DND-41 (cell line): ENCODE data around the gene RAB35.

ENCODE experiments used
- ATAC-seq: fragments of 200-7000 bp; cut with Tn5 transposase; 3 replicates; pipeline ENCODE4 v1.9.1; 2021; ENCODE audit warnings: low read depth; ENCODE audit not compliant: insufficient read depth
- DNase-seq: peaks from one replicate; pipeline ENCODE4 v3.0.0-alpha.2; 2020
- H2AFZ ChIP-seq: 2 replicates; pipeline ENCODE4 v1.6.0; 2012; ENCODE audit warnings: low read depth, low read length
- H3K27ac ChIP-seq: 2 replicates; pipeline ENCODE4 v1.5.1; 2012; ENCODE audit warnings: low read length, inconsistent platforms
- H3K27me3 ChIP-seq: fragments of 200-600 bp; sonication (generic); 2 replicates; pipeline ENCODE4 v1.6.0; 2012; ENCODE audit warnings: low read length, mild to moderate bottlenecking, inconsistent platforms; ENCODE audit not compliant: insufficient read depth, poor library complexity
- H3K36me3 ChIP-seq: 2 replicates; pipeline ENCODE4 v1.5.1; 2012; ENCODE audit warnings: low read length, inconsistent platforms; ENCODE audit not compliant: insufficient read depth
- H3K4me1 ChIP-seq: 2 replicates; pipeline ENCODE4 v1.5.1; 2012; ENCODE audit warnings: mild to moderate bottlenecking, low read length; ENCODE audit not compliant: insufficient read depth
- H3K4me2 ChIP-seq: 2 replicates; pipeline ENCODE4 v1.6.0; 2012; ENCODE audit warnings: mild to moderate bottlenecking, moderate library complexity, low read length, inconsistent platforms; ENCODE audit not compliant: insufficient read depth
- H3K4me3 ChIP-seq, 2 experiments: fragments of 200-600 bp in 1 of 2; shearing (Covaris generic) in 1 of 2; 2 replicates each; pipeline ENCODE4 v1.5.1; 2012 to 2016; ENCODE audit warnings: inconsistent platforms in 2 of 2, low read length in 2 of 2, mild to moderate bottlenecking in 2 of 2, low read depth in 1 of 2, moderate library complexity in 1 of 2
- H3K79me2 ChIP-seq: 2 replicates; pipeline ENCODE4 v1.6.0; 2012; ENCODE audit warnings: low read length, inconsistent platforms; ENCODE audit not compliant: insufficient read depth
- H3K9ac ChIP-seq: 2 replicates; pipeline ENCODE4 v1.6.0; 2012; ENCODE audit warnings: low read depth, mild to moderate bottlenecking, inconsistent platforms, low read length, moderate library complexity
- H3K9me3 ChIP-seq: 2 replicates; pipeline ENCODE4 v1.5.1; 2012; ENCODE audit warnings: low read length, moderate library complexity, mild to moderate bottlenecking, inconsistent platforms; ENCODE audit not compliant: insufficient read depth, severe bottlenecking
- H4K20me1 ChIP-seq: 2 replicates; pipeline ENCODE4 v1.6.0; 2012; ENCODE audit warnings: low read length; ENCODE audit not compliant: insufficient read depth
- CTCF ChIP-seq: IDR thresholded peaks from 2 replicates; pipeline ENCODE4 v1.5.1; 2012; ENCODE audit warnings: borderline replicate concordance, low read length, moderate library complexity, mild to moderate bottlenecking; ENCODE audit not compliant: poor library complexity, severe bottlenecking; ENCODE audit errors: extremely low read depth
- EZH2 ChIP-seq: IDR thresholded peaks from 3 replicates; pipeline ENCODE4 v1.6.1; 2012; ENCODE audit warnings: borderline replicate concordance, low read depth, mild to moderate bottlenecking, moderate library complexity, low read length, inconsistent platforms; ENCODE audit not compliant: severe bottlenecking

Gene RAB35

GRCh38 chr12:120136093-120136770, 19.7 kb upstream of the RAB35 start:
- Histone ChIP-seq H3K27ac (no peak overlapping the region), H3K79me2 (no peaks in the 10 kb centered on the region), H2AFZ (no peak overlapping the region), H3K27me3 (no peaks in the 10 kb centered on the region), H3K9ac (no peak overlapping the region), H3K4me2 (no peak overlapping the region), H4K20me1 (peaks cover 10% of the 10 kb centered on the region), H3K4me1 (no peaks in the 10 kb centered on the region), H3K36me3 (peaks cover 95% of the 10 kb centered on the region), H3K9me3 (no peaks in the 10 kb centered on the region), H3K4me3 (no peak overlapping the region)
- TF ChIP-seq EZH2 (no peak), CTCF (no peak)
- DNase-seq = no peak
- ATAC-seq = no peak

GRCh38 chr12:120134307-120134980, 17.9 kb upstream of the RAB35 start:
- Histone ChIP-seq H3K9me3 (no peaks in the 10 kb centered on the region), H3K4me1 (no peaks in the 10 kb centered on the region), H3K79me2 (no peaks in the 10 kb centered on the region), H4K20me1 (peaks cover 8% of the 10 kb centered on the region; the same call in 1 of the 2 replicates), H2AFZ (no peak overlapping the region), H3K9ac (no peak overlapping the region), H3K27me3 (no peaks in the 10 kb centered on the region), H3K27ac (no peak overlapping the region), H3K36me3 (peaks cover 95% of the 10 kb centered on the region), H3K4me3 (no peak overlapping the region), H3K4me2 (no peak overlapping the region)
- DNase-seq (no peak), ATAC-seq (no peak)
- TF ChIP-seq EZH2 (no peak), CTCF (no peak)

GRCh38 chr12:120132863-120133385, 16.4 kb upstream of the RAB35 start:
- H3K36me3 ChIP-seq = peaks cover 96% of the 10 kb centered on the region
- no peak overlapping the region for H2AFZ ChIP-seq
- peaks cover 8% of the 10 kb centered on the region; the same call in 1 of the 2 replicates for H4K20me1 ChIP-seq
- ATAC-seq = no peak
- no peak overlapping the region for H3K4me3 ChIP-seq
- H3K9me3 ChIP-seq = no peaks in the 10 kb centered on the region
- TF ChIP-seq EZH2 (no peak), CTCF (no peak)
- H3K4me1 ChIP-seq = no peaks in the 10 kb centered on the region
- no peaks in the 10 kb centered on the region for H3K27me3 ChIP-seq
- H3K4me2 ChIP-seq = no peak overlapping the region
- H3K79me2 ChIP-seq = no peaks in the 10 kb centered on the region
- no peak for DNase-seq
- no peak overlapping the region for H3K27ac ChIP-seq
- H3K9ac ChIP-seq = no peak overlapping the region
